IPS DF 6.9 (cell line): ENCODE results near the gene GPX7.
A peak's percentile ranks its signal among the peaks of the same experiment; 100 is the strongest.

Experiments used
- DNase-seq: peaks from one replicate; pipeline ENCODE4 v3.0.0-alpha.2; 2013; ENCODE audit warnings: low read depth, low spot score
- H3K27ac ChIP-seq: one replicate; pipeline ENCODE4 v1.5.1; 2013; ENCODE audit warnings: low read length, control low read depth
- H3K27me3 ChIP-seq: 2 replicates; pipeline ENCODE4 v1.6.1; 2013; ENCODE audit warnings: mild to moderate bottlenecking, low read length; ENCODE audit not compliant: control insufficient read depth, insufficient read depth
- H3K36me3 ChIP-seq: 2 replicates; pipeline ENCODE4 v1.6.1; 2013; ENCODE audit warnings: low read length; ENCODE audit not compliant: control insufficient read depth, insufficient read depth
- H3K4me1 ChIP-seq: 2 replicates; pipeline ENCODE4 v1.6.1; 2013; ENCODE audit warnings: low read length; ENCODE audit not compliant: control insufficient read depth, insufficient read depth
- H3K4me3 ChIP-seq: 2 replicates; pipeline ENCODE4 v1.5.1; 2013; ENCODE audit warnings: mild to moderate bottlenecking, low read length
- H3K9me3 ChIP-seq: 2 replicates; pipeline ENCODE4 v1.6.1; 2013; ENCODE audit warnings: low read length, inconsistent platforms; ENCODE audit not compliant: control insufficient read depth, insufficient read depth
- WGBS: extraction: QIAGEN DNeasy Blood & Tissue Kit; methylation state at CpG from one replicate; pipeline ENCODE4 v1.1.7; 2013; ENCODE audit warnings: mixed read lengths, missing lambda C conversion rate; ENCODE audit not compliant: insufficient read length, insufficient coverage; 5-methylcytosine and 5-hydroxymethylcytosine counted together

Gene GPX7

GRCh38 chr1:52601991-52602855, at the start of gene GPX7:
GPX7 (plus strand) TSS chr1:52602371; CDS start chr1:52602410, 39 bp downstream.
- no CpG with 5 or more reads among the region's 97 CpGs for WGBS
- peaks cover 3% of the 10 kb centered on the region for H3K4me1 ChIP-seq
- H3K9me3 ChIP-seq = no peaks in the 10 kb centered on the region
- no peak within 1 kb of the TSS for H3K27ac ChIP-seq
- no peak for DNase-seq
- no peaks in the 10 kb centered on the region for H3K36me3 ChIP-seq
- peaks cover 10% of the 10 kb centered on the region for H3K27me3 ChIP-seq
- peak within 1 kb of the TSS; percentile 64 for H3K4me3 ChIP-seq

GRCh38 chr1:52552505-52553361, 49.4 kb upstream of the GPX7 start, which contains the start of gene TUT4:
TUT4 (minus strand) TSS chr1:52553092; CDS start chr1:52526280, 26,812 bp downstream.
- Histone ChIP-seq H3K36me3 (no peaks in the 10 kb centered on the region), H3K27ac (no peak within 1 kb of the TSS), H3K9me3 (no peaks in the 10 kb centered on the region), H3K4me1 (peaks cover 2% of the 10 kb centered on the region; the same call in 1 of the 2 replicates), H3K4me3 (peak within 1 kb of the TSS; percentile 99), H3K27me3 (no peaks in the 10 kb centered on the region)
- no CpG with 5 or more reads among the region's 68 CpGs for WGBS
- peak; percentile 66 for DNase-seq

- H3K9me3 ChIP-seq = no peaks in the 10 kb centered on the region
- H3K4me1 ChIP-seq = peaks cover 2% of the 10 kb centered on the region; the same call in 1 of the 2 replicates
- no peak for DNase-seq
- no peaks in the 10 kb centered on the region for H3K36me3 ChIP-seq
- peak overlapping the region; percentile 99 for H3K4me3 ChIP-seq
- no CpG with 5 or more reads among the region's 66 CpGs for WGBS
- no peaks in the 10 kb centered on the region for H3K27me3 ChIP-seq
- H3K27ac ChIP-seq = no peak overlapping the region
These were observed 48.6 kb upstream of the GPX7 start for GRCh38 chr1:52553362-52554266.

GRCh38 chr1:52554267-52554640, 47.9 kb upstream of the GPX7 start:
- Histone ChIP-seq H3K36me3 (no peaks in the 10 kb centered on the region), H3K4me1 (peaks cover 2% of the 10 kb centered on the region; the same call in 1 of the 2 replicates), H3K27me3 (no peaks in the 10 kb centered on the region), H3K27ac (no peak overlapping the region), H3K9me3 (no peaks in the 10 kb centered on the region), H3K4me3 (peak overlapping the region; percentile 99; the same call in 1 of the 2 replicates)
- no CpG with 5 or more reads among the region's 6 CpGs for WGBS
- DNase-seq = no peak

DNA sequence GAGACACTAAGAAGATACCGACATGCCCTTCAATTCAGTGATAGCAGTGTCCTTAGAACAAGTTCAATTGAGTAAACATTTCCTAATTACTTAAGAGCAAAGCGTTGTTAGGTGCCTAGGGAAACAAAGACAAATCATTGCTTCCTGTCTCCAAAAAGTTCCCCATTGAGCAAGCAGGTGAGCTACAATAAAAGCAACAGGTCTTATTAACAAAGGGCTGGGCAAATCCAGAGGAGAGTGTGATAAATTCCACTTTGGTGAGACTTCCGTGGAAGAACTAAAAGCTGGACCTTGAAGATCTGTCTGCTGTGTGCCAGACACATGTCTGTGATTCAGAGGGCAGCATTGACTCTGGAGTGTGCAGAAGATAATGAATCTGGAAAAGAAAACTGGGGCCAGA, 47.4 kb upstream of the GPX7 start:
- Histone ChIP-seq H3K4me3 (no peak overlapping the region), H3K4me1 (peaks cover 2% of the 10 kb centered on the region; the same call in 1 of the 2 replicates), H3K27me3 (no peaks in the 10 kb centered on the region), H3K9me3 (no peaks in the 10 kb centered on the region), H3K36me3 (no peaks in the 10 kb centered on the region), H3K27ac (no peak overlapping the region)
- DNase-seq = no peak
- WGBS = no CpG with 5 or more reads among the region's 3 CpGs

DNA sequence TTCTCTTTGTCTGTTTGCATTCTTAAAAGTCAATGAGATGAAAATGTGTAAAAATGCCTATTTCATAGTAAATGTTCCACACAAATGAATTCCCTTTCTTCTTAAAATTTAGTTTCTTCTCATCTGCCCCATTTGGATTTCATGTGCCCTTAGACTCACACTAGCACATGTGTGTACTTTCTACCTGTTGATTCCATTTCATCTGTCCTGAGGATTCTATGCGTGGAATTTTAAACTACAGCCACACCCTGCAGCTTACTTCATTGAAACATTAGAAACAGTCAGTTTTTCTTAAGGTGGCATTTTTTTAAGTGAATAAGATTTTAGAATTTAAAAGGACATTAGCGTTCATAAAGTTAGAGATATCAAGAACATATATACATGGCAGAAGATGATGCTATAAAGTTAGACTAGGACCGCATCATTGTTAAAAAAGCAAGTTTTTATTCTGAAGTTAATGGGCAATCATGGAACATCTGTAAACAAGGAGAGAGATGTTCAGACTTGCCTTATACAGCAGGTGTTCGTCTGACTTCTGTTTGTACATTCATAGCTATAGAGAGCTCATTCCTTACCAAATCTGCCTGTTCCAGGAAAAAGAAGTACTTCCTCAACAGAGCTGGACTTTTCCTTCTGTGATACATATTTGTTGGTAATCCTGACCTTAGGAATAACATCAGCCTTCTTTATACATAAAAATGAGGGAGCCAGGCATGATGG, 45.4 kb upstream of the GPX7 start:
- WGBS = no CpG with 5 or more reads among the region's 4 CpGs
- H3K27ac ChIP-seq = no peak overlapping the region

GRCh38 chr1:52558941-52559340, 43.2 kb upstream of the GPX7 start:
- Histone ChIP-seq H3K4me1 (no peaks in the 10 kb centered on the region), H3K9me3 (no peaks in the 10 kb centered on the region), H3K36me3 (no peaks in the 10 kb centered on the region), H3K4me3 (no peak overlapping the region), H3K27me3 (no peaks in the 10 kb centered on the region), H3K27ac (no peak overlapping the region)
- no CpG with 5 or more reads among the region's 2 CpGs for WGBS
- DNase-seq = no peak

More for the DNA sequence above, 45.4 kb upstream of the GPX7 start:
- no peak for DNase-seq
- Histone ChIP-seq H3K4me3 (no peak overlapping the region), H3K27me3 (no peaks in the 10 kb centered on the region), H3K9me3 (no peaks in the 10 kb centered on the region), H3K4me1 (no peaks in the 10 kb centered on the region), H3K36me3 (no peaks in the 10 kb centered on the region)

- Histone ChIP-seq H3K4me3 (no peak overlapping the region), H3K9me3 (no peaks in the 10 kb centered on the region), H3K4me1 (no peaks in the 10 kb centered on the region), H3K27ac (no peak overlapping the region), H3K27me3 (no peaks in the 10 kb centered on the region), H3K36me3 (no peaks in the 10 kb centered on the region)
- no CpG with 5 or more reads among the region's 2 CpGs for WGBS
- no peak for DNase-seq
These were observed 42.3 kb upstream of the GPX7 start for GRCh38 chr1:52559875-52560274.

- no peak for DNase-seq
- Histone ChIP-seq H3K4me3 (no peak overlapping the region), H3K27me3 (no peaks in the 10 kb centered on the region), H3K4me1 (no peaks in the 10 kb centered on the region), H3K9me3 (no peaks in the 10 kb centered on the region), H3K27ac (no peak overlapping the region), H3K36me3 (no peaks in the 10 kb centered on the region)
- 100% methylated on average over 1 of the region's 3 CpGs for WGBS
These were observed 39.4 kb upstream of the GPX7 start for GRCh38 chr1:52562766-52563165.
